22Rv1 (cell line): Measurements from ENCODE around the gene SHANK1.

ENCODE experiments used
- H3K27ac ChIP-seq: fragments of 450-650 bp; 2 replicates; pipeline ENCODE4 v1.5.1; 2017
- CTCF ChIP-seq: fragments of 450-650 bp; IDR thresholded peaks from 2 replicates; pipeline ENCODE4 v1.5.1; 2017; ENCODE audit warnings: mild to moderate bottlenecking
- ZFX ChIP-seq: fragments of 450-650 bp; IDR thresholded peaks from 2 replicates; pipeline ENCODE4 v1.6.1; 2017; ENCODE audit warnings: antibody characterized with exemption, borderline replicate concordance

Gene SHANK1

DNA sequence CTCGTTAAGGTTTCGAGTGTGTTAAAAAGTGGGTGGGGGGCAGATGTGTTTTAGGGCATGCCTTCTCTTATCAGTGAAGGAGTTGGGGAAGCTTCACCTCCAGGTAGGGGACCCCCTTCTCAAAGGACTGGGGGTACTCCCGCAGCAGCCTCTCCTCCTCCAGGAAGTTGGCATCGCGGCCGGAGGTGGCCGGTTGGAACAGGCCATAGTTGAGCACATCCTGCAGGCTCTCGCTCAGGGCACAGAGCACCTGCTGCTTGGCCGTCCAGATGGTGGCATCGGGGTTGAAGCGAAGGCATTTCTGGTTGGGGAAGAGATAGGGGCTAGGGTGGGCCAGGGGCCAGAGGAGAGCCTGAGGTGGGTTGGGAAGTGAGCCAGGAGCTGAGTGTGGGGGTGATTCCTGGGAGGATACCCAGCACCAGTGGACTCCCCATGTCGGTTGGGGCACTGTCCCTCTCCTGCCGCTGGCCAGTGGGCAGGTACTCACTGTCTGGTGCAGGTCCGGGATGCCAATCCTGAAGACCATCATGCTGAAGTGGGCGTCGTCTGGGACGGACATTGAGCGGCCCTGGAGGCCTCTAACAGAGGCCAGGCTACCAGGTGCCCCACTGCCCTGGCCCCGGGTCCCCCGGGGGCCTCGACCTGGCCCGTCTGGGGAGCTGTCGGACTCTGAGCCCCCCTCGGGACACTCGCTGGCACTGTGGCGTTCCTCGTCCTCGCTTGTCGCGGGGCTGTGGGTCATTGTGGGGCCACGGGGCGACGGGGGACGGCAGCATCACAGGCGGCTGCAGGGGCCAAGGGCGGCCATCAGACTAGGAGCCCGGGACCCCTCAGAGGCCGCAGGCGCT is 3.2 kb downstream of the SHANK1 start:
- TF ChIP-seq CTCF (no peak), ZFX (no peak)
- no peak overlapping the region for H3K27ac ChIP-seq

DNA sequence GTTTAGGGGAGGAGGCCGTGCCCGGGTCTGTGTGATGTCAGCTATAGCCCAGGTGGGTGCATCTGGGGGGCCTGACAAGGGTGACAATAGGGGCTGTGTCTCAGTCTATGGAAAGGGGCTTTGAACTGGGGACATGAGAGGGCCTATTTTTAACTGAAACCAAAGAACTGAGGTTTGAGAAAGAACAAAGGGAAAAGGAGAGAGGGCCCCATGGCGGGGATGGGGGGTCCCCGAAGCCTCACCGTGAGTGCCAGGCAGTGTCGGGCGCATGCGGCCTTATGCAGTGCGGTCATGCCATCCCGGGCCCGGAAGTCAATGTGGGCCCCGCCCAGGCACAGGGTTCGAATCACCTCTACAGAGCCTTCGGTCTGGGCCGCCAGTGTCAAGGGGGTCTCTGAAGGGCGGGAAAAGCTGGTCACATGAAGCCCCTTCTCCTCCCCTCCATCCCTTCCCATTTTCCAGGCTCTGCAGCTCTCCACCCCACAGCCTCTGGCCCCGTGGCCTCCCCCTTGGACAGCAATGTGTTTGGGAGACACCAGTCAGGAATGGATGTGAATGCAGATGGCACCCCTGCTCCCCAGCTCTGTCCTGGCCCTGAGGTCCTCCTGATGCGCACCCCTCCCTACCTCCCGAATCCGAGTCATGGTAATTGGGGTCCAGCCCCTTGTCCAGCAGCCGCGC is 5.9 kb downstream of the SHANK1 start:
- H3K27ac ChIP-seq = no peak overlapping the region
- TF ChIP-seq CTCF (no peak), ZFX (no peak)

GRCh38 chr19:50712833-50713232 is 6.8 kb downstream of the SHANK1 start:
- TF ChIP-seq CTCF = no peak
- no peak for TF ChIP-seq ZFX
- H3K27ac ChIP-seq = no peak overlapping the region

DNA sequence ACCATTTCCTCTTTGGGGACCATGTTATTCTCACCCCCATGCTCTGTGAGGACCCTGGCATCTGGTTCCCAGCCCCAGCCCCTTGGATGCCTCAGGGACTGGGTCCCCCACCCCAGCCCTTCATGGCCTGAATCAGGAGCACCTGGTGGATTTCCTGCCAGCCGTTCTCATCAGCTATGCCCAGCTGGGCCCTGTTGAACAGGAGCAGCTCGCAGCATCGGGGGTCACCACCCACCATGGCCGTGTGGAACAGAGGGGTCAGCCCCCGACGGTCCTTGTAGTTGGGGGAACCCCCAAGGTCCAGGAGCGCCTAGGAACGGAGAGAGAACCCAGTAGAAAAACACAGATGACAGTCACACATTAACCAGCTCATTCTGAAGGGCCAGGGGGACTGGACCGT is 7.8 kb downstream of the SHANK1 start:
- H3K27ac ChIP-seq = no peak overlapping the region
- TF ChIP-seq ZFX (no peak), CTCF (no peak)

GRCh38 chr19:50711196-50711595 is 8.4 kb downstream of the SHANK1 start:
- H3K27ac ChIP-seq = no peak overlapping the region
- TF ChIP-seq ZFX (no peak), CTCF (no peak)

- H3K27ac ChIP-seq = no peak overlapping the region
Measured at GRCh38 chr19:50710612-50711011, 9.0 kb downstream of the SHANK1 start.

More at GRCh38 chr19:50710612-50711011, 9.0 kb downstream of the SHANK1 start:
- TF ChIP-seq CTCF (no peak), ZFX (no peak)
